B cell (primary cell): ENCODE results near the gene COQ9.

Experiments used
- CTCF ChIP-seq: fragments of 200-600 bp; IDR thresholded peaks from one replicate; pipeline ENCODE4 v1.8.0; 2022; ENCODE audit warnings: antibody characterized with exemption, mild to moderate bottlenecking
- EZH2 ChIP-seq: IDR thresholded peaks from 2 replicates; pipeline ENCODE4 v1.6.1; 2012; ENCODE audit warnings: borderline replicate concordance, low read depth, mild to moderate bottlenecking, moderate library complexity, low read length; ENCODE audit not compliant: insufficient read depth, poor library complexity, severe bottlenecking

- no peak for TF ChIP-seq EZH2
- no peak for TF ChIP-seq CTCF
These were observed 11.4 kb upstream of the COQ9 start for GRCh38 chr16:57435838-57436237.
